Stimulated activated CD4-positive, alpha-beta T cell treated with anti-CD3 and anti-CD28 coated beads, Interleukin-15, amount 100 ng/mL, for 48 hours (primary cell): ENCODE results near the gene ZNF281.

Experiments
- DNase-seq, 2 donors: peaks; one replicate each; pipeline ENCODE4 v3.0.0-alpha.2; 2020; ENCODE audit warnings: low read depth in 2 of 2

Gene ZNF281

DNA sequence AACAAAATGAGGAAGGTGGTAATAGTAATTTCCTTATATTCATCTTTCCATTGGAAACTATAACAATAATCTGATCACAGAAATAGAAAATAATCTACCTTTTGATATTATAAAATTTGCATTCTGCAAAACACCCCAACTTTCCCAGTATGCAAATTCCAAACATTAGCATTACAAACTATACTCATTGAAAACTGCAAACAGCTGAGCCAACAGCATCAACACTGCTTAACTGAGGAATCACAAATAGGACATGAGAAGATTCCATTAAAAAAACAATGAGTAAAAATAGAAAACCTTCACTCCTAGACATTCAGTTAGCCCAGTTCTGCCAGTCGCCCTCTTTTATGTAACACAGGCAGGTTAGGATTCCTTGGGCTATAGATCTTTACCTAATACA lies 18.1 kb downstream of the ZNF281 start:
- no peak for DNase-seq

- no peak for DNase-seq
Observed at GRCh38 chr1:200388791-200389190, 21.0 kb downstream of the ZNF281 start.

- DNase-seq = no peak
Observed at GRCh38 chr1:200386416-200386815, 23.4 kb downstream of the ZNF281 start.

DNA sequence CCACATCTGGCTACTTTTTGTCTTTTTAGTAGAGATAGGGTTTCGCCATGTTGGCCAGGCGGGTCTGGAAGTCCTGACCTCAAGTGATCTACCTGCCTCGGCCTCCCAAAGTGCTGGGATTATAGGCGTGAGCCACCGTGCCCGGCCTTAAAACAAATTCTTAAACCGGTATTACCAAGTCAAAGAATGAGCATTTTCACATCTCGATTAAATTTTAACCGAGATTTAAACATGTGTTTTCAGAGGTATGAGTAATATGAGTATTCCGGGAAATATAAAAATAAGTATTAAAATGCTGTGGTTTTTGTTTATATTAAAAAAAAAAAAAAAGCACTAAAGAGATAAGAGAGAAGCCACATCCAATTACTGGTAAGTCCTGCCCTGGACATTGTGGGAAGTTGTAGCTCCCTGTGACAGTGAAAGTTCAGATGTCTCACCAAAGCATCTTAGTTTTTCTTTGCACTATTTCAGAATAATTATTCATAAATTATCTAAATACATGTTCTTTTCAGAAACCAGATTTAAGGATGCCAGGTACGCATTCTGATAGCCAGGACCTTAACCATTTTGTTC lies 24.9 kb downstream of the ZNF281 start:
- no peak for DNase-seq

- no peak for DNase-seq
Observed at GRCh38 chr1:200381256-200381984, 28.4 kb downstream of the ZNF281 start.

DNA sequence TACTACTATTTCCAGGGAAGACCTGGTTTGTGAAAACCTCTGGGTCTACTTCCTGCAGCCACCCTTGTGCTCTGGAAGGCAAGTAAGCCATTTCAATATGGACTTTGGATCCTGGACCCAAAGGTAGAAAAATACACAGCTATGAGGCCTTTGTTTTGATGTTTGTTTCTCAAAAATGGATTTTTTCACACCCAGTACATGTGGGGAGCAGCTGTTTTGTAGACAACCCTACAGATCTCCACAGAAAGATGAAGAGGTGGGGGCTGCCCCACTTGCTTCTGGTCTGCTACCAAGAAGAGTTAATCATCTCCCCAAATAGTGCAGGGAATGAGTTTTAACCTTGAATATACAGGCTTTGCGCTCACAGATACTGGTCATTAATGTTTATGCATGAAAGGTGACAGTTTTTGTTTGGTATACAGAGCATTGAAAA lies 29.2 kb downstream of the ZNF281 start:
- no peak for DNase-seq

DNA sequence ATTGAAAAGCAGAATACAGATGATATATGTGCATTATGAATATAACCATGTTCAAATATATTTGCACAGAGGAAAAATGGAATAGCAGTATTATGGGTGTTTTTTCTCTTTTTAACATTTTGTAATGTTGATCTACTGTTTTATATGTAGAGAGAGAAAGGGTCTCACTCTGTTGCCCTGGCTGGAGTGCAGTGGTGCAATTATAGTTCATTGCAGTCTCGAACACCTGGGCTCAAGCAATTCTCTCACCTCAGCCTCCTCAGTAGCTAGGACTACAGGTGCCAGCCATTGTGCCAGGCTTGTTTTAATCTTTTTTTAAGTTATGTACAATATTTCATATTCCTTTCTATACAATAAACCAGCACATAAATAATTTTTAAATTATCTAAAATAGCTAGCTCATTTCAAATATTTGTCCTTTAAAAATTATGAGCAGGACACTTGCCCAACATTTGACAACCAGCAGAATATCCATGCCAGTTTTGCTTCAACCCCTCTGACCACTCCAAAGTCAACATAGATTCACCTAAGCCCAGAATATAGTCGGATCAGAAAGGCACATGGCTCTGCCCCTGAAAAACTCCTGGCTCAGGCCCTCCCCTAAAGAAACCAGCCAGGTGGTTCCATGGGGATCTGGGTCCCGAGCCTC lies 29.8 kb downstream of the ZNF281 start:
- DNase-seq = no peak

GRCh38 chr1:200379432-200379757 lies 30.4 kb downstream of the ZNF281 start:
- no peak for DNase-seq

DNA sequence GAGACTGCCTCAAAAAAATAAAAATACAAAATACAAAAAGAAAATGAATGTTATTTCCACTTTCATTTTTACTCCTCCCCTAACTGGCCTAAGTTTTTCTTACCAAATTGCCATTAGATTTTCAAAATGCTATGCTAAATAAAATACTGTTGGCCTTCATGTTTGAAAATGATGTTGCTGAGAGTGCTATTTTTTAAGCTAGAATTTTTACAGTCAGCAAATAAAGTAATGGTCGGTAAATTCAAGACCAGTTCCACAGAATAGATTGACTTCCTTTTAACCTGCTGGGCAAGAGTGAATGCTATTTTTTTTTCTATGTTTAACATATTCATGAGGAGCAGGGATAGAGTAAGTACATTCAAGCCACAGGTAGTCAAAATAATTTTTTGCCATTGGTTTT lies 31.7 kb downstream of the ZNF281 start:
- no peak for DNase-seq

- DNase-seq = no peak
Observed at GRCh38 chr1:200376528-200376927, 33.3 kb downstream of the ZNF281 start.

- DNase-seq = no peak
Observed at GRCh38 chr1:200374569-200375295, 35.1 kb downstream of the ZNF281 start.

GRCh38 chr1:200373811-200374231 lies 36.0 kb downstream of the ZNF281 start:
- no peak for DNase-seq

DNA sequence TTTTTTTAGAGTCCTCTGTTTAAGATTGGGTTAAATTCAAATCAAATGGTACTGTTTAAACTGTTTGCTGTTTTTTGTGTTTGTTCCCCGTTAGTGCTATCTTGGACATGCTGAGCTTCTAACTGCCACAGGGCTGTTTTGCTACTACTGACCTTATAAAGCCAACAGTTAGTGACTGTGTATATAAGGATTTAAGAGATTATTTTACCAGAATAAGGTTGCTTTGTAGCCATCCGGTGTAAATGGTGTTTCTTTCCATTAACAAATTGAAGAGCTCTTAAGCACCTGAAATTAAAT lies 37.0 kb downstream of the ZNF281 start:
- DNase-seq = no peak

- no peak for DNase-seq
Observed at GRCh38 chr1:200372095-200372884, 37.5 kb downstream of the ZNF281 start.

GRCh38 chr1:200369706-200370105 lies 40.1 kb downstream of the ZNF281 start:
- DNase-seq = no peak

- no peak for DNase-seq
Observed at GRCh38 chr1:200369131-200369530, 40.7 kb downstream of the ZNF281 start.

- no peak for DNase-seq
Observed at GRCh38 chr1:200368556-200368955, 41.3 kb downstream of the ZNF281 start.

DNA sequence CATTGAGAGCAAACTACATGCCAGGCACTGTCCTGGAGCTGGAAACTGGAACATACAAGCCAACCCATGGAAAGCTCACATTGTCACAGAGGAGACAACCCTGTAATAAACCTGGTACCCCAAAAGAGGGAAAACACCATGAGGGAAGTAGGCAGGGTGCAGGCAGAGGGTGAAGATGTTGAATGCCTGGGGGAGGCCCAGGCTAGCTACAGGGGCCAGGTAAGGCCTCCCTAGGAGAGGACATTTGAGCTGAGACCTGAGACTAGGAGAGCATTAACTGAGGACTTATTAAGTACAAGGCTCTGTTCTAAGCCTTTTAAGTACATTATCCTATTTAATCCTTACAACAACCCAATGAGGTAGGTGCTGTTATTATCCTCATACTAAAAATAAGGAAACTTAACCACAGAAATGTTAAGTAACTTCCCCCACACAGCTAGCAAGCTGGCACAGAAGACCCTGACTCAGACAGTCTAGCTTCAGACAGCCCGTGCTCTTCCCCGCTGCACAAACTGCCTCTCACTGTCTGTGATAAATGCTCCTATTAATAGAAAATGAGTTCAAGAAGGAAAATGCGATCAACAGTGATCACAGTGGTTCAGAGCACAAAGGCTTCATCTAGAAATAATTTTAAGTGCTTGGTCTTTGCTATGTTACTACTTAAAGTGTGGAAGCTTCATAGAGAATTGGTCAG lies 41.8 kb downstream of the ZNF281 start:
- DNase-seq = no peak

DNA sequence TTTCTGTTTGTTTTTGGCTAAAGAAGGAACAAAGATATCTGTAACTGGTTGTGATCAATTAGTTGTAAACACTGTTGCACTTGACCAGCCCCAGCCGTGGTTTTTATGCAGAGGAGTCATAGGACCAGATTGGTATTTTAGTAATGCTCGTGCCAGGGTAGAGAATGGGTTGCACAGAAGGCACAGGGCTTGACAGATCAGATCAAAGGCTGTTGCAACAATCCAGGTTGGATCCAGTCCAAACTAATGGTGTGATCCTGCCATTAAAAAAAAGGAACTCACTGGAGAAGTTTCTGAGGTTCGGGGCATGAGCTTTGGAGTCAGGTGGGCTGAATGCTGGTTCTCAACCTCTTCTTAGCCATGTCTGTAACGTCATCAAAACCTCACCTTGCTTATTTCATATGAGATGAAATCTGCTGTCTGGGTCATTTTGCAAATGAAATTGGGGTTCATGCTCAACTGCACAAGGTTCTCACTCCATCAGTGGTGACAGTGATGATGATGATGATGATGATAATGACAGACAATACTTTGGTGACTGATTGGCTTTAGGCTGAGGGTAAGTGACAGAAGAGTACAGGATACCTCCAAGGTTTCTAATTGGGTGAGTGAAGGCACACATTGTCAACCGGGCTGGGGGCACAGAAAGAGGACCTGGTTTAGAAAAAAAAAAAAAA lies 43.1 kb downstream of the ZNF281 start:
- DNase-seq = no peak

GRCh38 chr1:200365897-200366426 lies 43.9 kb downstream of the ZNF281 start:
- no peak for DNase-seq

DNA sequence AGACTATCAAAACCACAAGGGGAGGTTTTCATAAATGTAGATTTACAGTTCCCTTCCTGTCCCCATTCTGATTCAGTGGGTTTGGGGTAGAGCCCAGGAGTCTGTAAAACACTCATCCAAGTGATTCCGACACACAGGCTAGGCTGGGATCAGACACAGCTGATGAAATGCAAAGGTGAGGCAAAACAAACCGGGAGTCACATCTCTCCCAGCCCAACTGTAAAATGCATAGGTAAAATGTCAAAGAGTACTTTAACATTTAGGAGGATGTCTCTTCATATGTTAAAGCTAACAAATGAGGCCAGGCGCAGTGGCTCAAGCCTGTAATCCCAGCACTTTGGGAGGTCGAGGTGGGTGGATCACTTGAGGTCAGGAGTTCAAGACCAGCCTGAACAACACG lies 45.0 kb downstream of the ZNF281 start:
- DNase-seq = no peak
